ENCODE measurements around the gene CYP4F11.
"Not testable (repeated sequence)": the region's sequence is repeated elsewhere in the genome, so short reads cannot be mapped to it uniquely, and the experiment has no call there.

CYP4F11 gene

GRCh38 chr19:15911599-15912235 is 22.6 kb downstream of the CYP4F11 start:
- no peak overlapping the region for H3K4me3 ChIP-seq (ENCODE audit: control insufficient read depth, low read depth, low read length)
- TF ChIP-seq CTCF (IDR thresholded peaks at IDR 0.05; ENCODE audit: control insufficient read depth, insufficient read depth, low read depth, low read length, missing control alignments): no peak
- no peak for DNase-seq (ENCODE audit: low read depth)

- no peak overlapping the region for H3K4me3 ChIP-seq (ENCODE audit: control insufficient read depth, low read depth, low read length)
- DNase-seq (ENCODE audit: low read depth): no peak
- TF ChIP-seq CTCF (IDR thresholded peaks at IDR 0.05; ENCODE audit: control insufficient read depth, insufficient read depth, low read depth, low read length, missing control alignments): no peak
Observed at GRCh38 chr19:15905026-15905425, 29.3 kb downstream of the CYP4F11 start.

- not testable (repeated sequence) for DNase-seq (ENCODE audit: low read depth); H3K4me3 ChIP-seq (ENCODE audit: control insufficient read depth, low read depth, low read length)
Observed at GRCh38 chr19:15902898-15903297, 31.4 kb downstream of the CYP4F11 start.

GRCh38 chr19:15902254-15902653 is 32.1 kb downstream of the CYP4F11 start:
- no peak for DNase-seq (ENCODE audit: low read depth)
- no peak for TF ChIP-seq CTCF (IDR thresholded peaks at IDR 0.05; ENCODE audit: control insufficient read depth, insufficient read depth, low read depth, low read length, missing control alignments)

GRCh38 chr19:15900504-15900903 is 33.8 kb downstream of the CYP4F11 start:
- no peak for DNase-seq (ENCODE audit: low read depth)
- no peak for TF ChIP-seq CTCF (IDR thresholded peaks at IDR 0.05; ENCODE audit: control insufficient read depth, insufficient read depth, low read depth, low read length, missing control alignments)
- H3K4me3 ChIP-seq (ENCODE audit: control insufficient read depth, low read depth, low read length): no peak overlapping the region

More at GRCh38 chr19:15902254-15902653, 32.1 kb downstream of the CYP4F11 start:
- H3K4me3 ChIP-seq (ENCODE audit: control insufficient read depth, low read depth, low read length): no peak overlapping the region

- DNase-seq (ENCODE audit: low read depth): not testable (repeated sequence)
Observed at GRCh38 chr19:15900032-15900431, 34.3 kb downstream of the CYP4F11 start.

GRCh38 chr19:15899561-15899960 is 34.8 kb downstream of the CYP4F11 start:
- not testable (repeated sequence) for DNase-seq (ENCODE audit: low read depth); H3K4me3 ChIP-seq (ENCODE audit: control insufficient read depth, low read depth, low read length)

More at GRCh38 chr19:15900032-15900431, 34.3 kb downstream of the CYP4F11 start:
- not testable (repeated sequence) for H3K4me3 ChIP-seq (ENCODE audit: control insufficient read depth, low read depth, low read length)

- H3K4me3 ChIP-seq (ENCODE audit: control insufficient read depth, low read depth, low read length): no peak within 1 kb of the TSS
Observed at GRCh38 chr19:15897738-15898276, 36.5 kb downstream of the CYP4F11 start, which contains the start of gene CYP4F2. CYP4F2 (minus strand) TSS chr19:15898074; CDS start chr19:15897611, 463 bp downstream.

More at GRCh38 chr19:15897738-15898276, 36.5 kb downstream of the CYP4F11 start, which contains the start of gene CYP4F2:
- DNase-seq (ENCODE audit: low read depth): no peak
- no peak for TF ChIP-seq CTCF (IDR thresholded peaks at IDR 0.05; ENCODE audit: control insufficient read depth, insufficient read depth, low read depth, low read length, missing control alignments)
